ENCODE data around the gene BOLA3.
"Not testable (repeated sequence)": the region's sequence is repeated elsewhere in the genome, so short reads cannot be mapped to it uniquely, and the experiment has no call there.

BOLA3 gene

GRCh38 chr2:74101574-74102300, 46.0 kb downstream of the BOLA3 start:
- DNase-seq, result no peak

GRCh38 chr2:74100254-74101216, 47.2 kb downstream of the BOLA3 start:
- DNase-seq, result no peak

GRCh38 chr2:74099835-74100234, 47.9 kb downstream of the BOLA3 start:
- no peak for DNase-seq

- no peak for DNase-seq
Observed at GRCh38 chr2:74099271-74099670, 48.4 kb downstream of the BOLA3 start.

GRCh38 chr2:74097574-74097973, 50.1 kb downstream of the BOLA3 start:
- no peak for DNase-seq

GRCh38 chr2:74096052-74096451, 51.7 kb downstream of the BOLA3 start:
- DNase-seq, result no peak

- no peak for DNase-seq
Observed at GRCh38 chr2:74095632-74096031, 52.1 kb downstream of the BOLA3 start.

- DNase-seq, result no peak
Observed at GRCh38 chr2:74094291-74094690, 53.4 kb downstream of the BOLA3 start.

- DNase-seq, result no peak
Observed at GRCh38 chr2:74093840-74094239, 53.9 kb downstream of the BOLA3 start.

- DNase-seq, result no peak
Observed at GRCh38 chr2:74093426-74093825, 54.3 kb downstream of the BOLA3 start.

GRCh38 chr2:74092275-74092674, 55.4 kb downstream of the BOLA3 start:
- no peak for DNase-seq

GRCh38 chr2:74091391-74091790, 56.3 kb downstream of the BOLA3 start:
- no peak for DNase-seq

GRCh38 chr2:74089816-74090745, 57.6 kb downstream of the BOLA3 start:
- no peak for DNase-seq

- not testable (repeated sequence) for DNase-seq
Observed at GRCh38 chr2:74088676-74089075, 59.0 kb downstream of the BOLA3 start.

GRCh38 chr2:74087696-74088095, 60.0 kb downstream of the BOLA3 start:
- DNase-seq, result no peak

GRCh38 chr2:74086021-74086420, 61.7 kb downstream of the BOLA3 start:
- DNase-seq, result no peak

All from NCI-H2081 (cell line).